CD14-positive monocyte (primary cell): Measurements from ENCODE around the gene TMEM273. TPM values are rescaled to one million over a fixed set of nuclear protein-coding genes. Genes with fewer than 3 reads are reported as not detected.

Experiments
- DNase-seq, 3 donors: peaks; one replicate each; pipeline ENCODE4 v3.0.0-alpha.2; 2011 to 2022
- H2AFZ ChIP-seq: 2 replicates; pipeline ENCODE4 v1.6.0; 2012; ENCODE audit warnings: mild to moderate bottlenecking, low read depth, low read length, inconsistent platforms; ENCODE audit not compliant: insufficient read depth, poor library complexity, severe bottlenecking
- H3K27ac ChIP-seq, 2 donors: 1 replicate in 1 of 2; 2 replicates in 1 of 2; pipeline ENCODE4 v1.5.1; 2012 to 2013; ENCODE audit warnings: low read length in 2 of 2, control low read depth in 1 of 2, inconsistent platforms in 1 of 2, low read depth in 1 of 2, mild to moderate bottlenecking in 1 of 2
- H3K27me3 ChIP-seq, 2 donors: one replicate each; pipeline versions ENCODE4 v1.6.0 to v1.6.1; 2011 to 2013; ENCODE audit warnings: low read length in 2 of 2; ENCODE audit not compliant: control insufficient read depth in 2 of 2, insufficient read depth in 2 of 2
- H3K36me3 ChIP-seq, 2 donors: replicated peaks in 1 of 2; 1 replicate in 1 of 2; 2 replicates in 1 of 2; pipeline versions ENCODE4 v1.5.1 to v1.6.1; 2012 to 2013; ENCODE audit warnings: low read length in 2 of 2, control low read depth in 1 of 2, inconsistent platforms in 1 of 2, mild to moderate bottlenecking in 1 of 2; ENCODE audit not compliant: insufficient read depth in 2 of 2, control insufficient read depth in 1 of 2
- H3K4me1 ChIP-seq, 2 donors: 1 replicate in 1 of 2; 2 replicates in 1 of 2; pipeline versions ENCODE4 v1.5.1 to v1.6.1; 2012 to 2013; ENCODE audit warnings: low read length in 2 of 2, control low read depth in 1 of 2, inconsistent platforms in 1 of 2, mild to moderate bottlenecking in 1 of 2, moderate library complexity in 1 of 2; ENCODE audit not compliant: insufficient read depth in 2 of 2, control insufficient read depth in 1 of 2
- H3K4me2 ChIP-seq: replicated peaks from 2 replicates; pipeline ENCODE3; 2012; ENCODE audit warnings: low read length, moderate library complexity, mild to moderate bottlenecking; ENCODE audit not compliant: poor library complexity, severe bottlenecking; ENCODE audit errors: extremely low read depth
- H3K4me3 ChIP-seq, 3 experiments: fragments of 200-600 bp in 1 of 3; sonication (generic) in 1 of 3; replicated peaks in 1 of 3; 1 replicate in 2 of 3; 2 replicates in 1 of 3; pipeline ENCODE4 v1.5.1; 2011 to 2013; ENCODE audit warnings: low read length in 3 of 3, mild to moderate bottlenecking in 3 of 3, control low read depth in 2 of 3, low read depth in 2 of 3, inconsistent platforms in 1 of 3, moderate library complexity in 1 of 3
- H3K79me2 ChIP-seq: 2 replicates; pipeline ENCODE4 v1.6.0; 2012; ENCODE audit warnings: mild to moderate bottlenecking, control low read depth, inconsistent platforms, low read length, moderate library complexity; ENCODE audit not compliant: insufficient read depth
- H3K9ac ChIP-seq: 2 replicates; pipeline ENCODE4 v1.6.0; 2017; ENCODE audit warnings: low read length, mild to moderate bottlenecking; ENCODE audit not compliant: insufficient read depth, poor library complexity, severe bottlenecking
- H3K9me3 ChIP-seq, 2 donors: replicated peaks in 1 of 2; 1 replicate in 1 of 2; 2 replicates in 1 of 2; pipeline versions ENCODE4 v1.5.1 to v1.6.1; 2012 to 2013; ENCODE audit warnings: low read length in 2 of 2, control low read depth in 1 of 2; ENCODE audit not compliant: control insufficient read depth in 1 of 2, insufficient read depth in 1 of 2
- H4K20me1 ChIP-seq: 2 replicates; pipeline ENCODE4 v1.6.0; 2012; ENCODE audit warnings: mild to moderate bottlenecking, low read length, control low read depth, moderate library complexity; ENCODE audit not compliant: insufficient read depth
- H3K27ac Mint-ChIP-seq, 7 donors: one replicate each; pipeline ENCODE4 v1.8.0; 2020; ENCODE audit warnings: mild to moderate bottlenecking in 7 of 7, mixed read lengths in 7 of 7, moderate library complexity in 6 of 7, inconsistent platforms in 2 of 7
- H3K27me3 Mint-ChIP-seq, 3 donors: one replicate each; pipeline ENCODE4 v1.8.0; 2021 to 2022; ENCODE audit warnings: low read depth in 3 of 3, mild to moderate bottlenecking in 3 of 3, mixed read lengths in 3 of 3, moderate library complexity in 3 of 3, inconsistent platforms in 1 of 3
- H3K36me3 Mint-ChIP-seq, 2 donors: one replicate each; pipeline ENCODE4 v1.8.0; 2020; ENCODE audit warnings: mixed read lengths in 2 of 2, inconsistent platforms in 1 of 2, mild to moderate bottlenecking in 1 of 2
- H3K4me1 Mint-ChIP-seq: one replicate; pipeline ENCODE4 v1.8.0; 2020; ENCODE audit warnings: mild to moderate bottlenecking, mixed read lengths
- H3K4me3 Mint-ChIP-seq, 2 donors: one replicate each; pipeline ENCODE4 v1.8.0; 2020; ENCODE audit warnings: mild to moderate bottlenecking in 2 of 2, mixed read lengths in 2 of 2, moderate library complexity in 1 of 2
- H3K9me3 Mint-ChIP-seq, 7 donors: one replicate each; pipeline ENCODE4 v1.8.0; 2020 to 2022; ENCODE audit warnings: mixed read lengths in 7 of 7, mild to moderate bottlenecking in 6 of 7, moderate library complexity in 6 of 7, inconsistent platforms in 2 of 7
- CTCF ChIP-seq: fragments of 200-600 bp; IDR thresholded peaks from one replicate; pipeline ENCODE4 v1.8.0; 2022; ENCODE audit warnings: antibody characterized with exemption, mild to moderate bottlenecking
- WGBS: methylation state at CpG from one replicate; pipeline ENCODE4 v1.1.5; 2013; ENCODE audit warnings: missing lambda C conversion rate; ENCODE audit not compliant: insufficient coverage; 5-methylcytosine and 5-hydroxymethylcytosine counted together
- intact Hi-C, 2 donors: fragments of 100-400 bp; cut with micrococcal nuclease; formaldehyde crosslinking; loops; one replicate each; pipeline versions ENCODE4 v1.15.0 to v1.15.1; 2023
- polyA plus RNA-seq, 3 donors: library from polyadenylated mRNA; depleted of rRNA in 1 of 3; unstranded in 2 of 3; stranded (reverse) in 1 of 3; fragments of 300-500 nt in 2 of 3; fragments of >200 nt in 1 of 3; fragmentation: Illumina TruSeq in 2 of 3; gene quantifications; 1 replicate in 2 of 3; 2 replicates in 1 of 3; pipeline ENCODE4 v1.2.3, GENCODE V29; 2012 to 2021

The TMEM273 gene
- polyA plus RNA-seq, 3 donors: 6.7 to 7.9 (median 6.9) TPM

- no peak overlapping the region for H3K27ac ChIP-seq
These were observed 51.7 kb downstream of the TMEM273 start for GRCh38 chr10:49136525-49136924.

DNA sequence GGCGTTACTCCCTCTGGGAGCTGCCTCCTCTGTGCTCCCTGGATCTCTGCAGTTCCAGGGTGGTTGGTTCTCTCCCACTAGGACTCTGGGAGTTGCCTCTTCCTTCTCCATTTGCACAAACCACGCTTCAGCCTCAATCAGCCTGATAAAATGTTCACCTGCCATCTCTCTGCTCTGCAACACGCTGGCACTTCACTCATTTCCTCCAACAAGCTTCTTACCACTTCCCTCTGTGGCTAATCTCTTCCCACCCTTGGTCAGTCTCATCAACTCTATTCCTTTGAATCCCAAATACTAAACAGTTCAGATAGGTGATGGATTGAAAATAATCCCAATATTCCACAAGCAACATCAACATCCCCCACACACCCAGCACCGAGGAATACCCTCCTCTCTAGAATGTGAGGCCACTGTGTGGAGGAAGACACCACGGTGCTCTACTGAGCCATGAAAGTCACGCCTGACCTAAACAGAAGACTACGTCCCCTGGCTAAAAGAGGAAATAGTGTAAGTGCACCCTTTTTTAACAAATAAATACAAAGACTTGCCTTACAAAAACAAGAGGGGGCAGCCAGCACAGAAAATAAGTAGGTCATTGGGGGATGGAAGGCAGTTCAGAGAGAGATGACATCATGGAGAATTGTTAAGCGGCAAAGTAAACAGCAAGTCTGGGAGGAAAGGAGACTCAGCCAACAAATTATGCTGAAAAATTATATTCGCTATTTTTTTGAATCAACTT, 52.4 kb downstream of the TMEM273 start:
- intact Hi-C loops: no loop called here
- Histone ChIP-seq H3K9me3 (no peaks in the 10 kb centered on the region), H3K4me2 (no peak overlapping the region), H4K20me1 (no peaks in the 10 kb centered on the region), H3K9ac (no peak overlapping the region), H3K4me3 (no peak overlapping the region), H3K36me3 (no peaks in the 10 kb centered on the region), H3K79me2 (no peaks in the 10 kb centered on the region), H3K4me1 (peaks cover 15 to 22% of the 10 kb centered on the region in 2 donors), H3K27ac (no peak overlapping the region), H2AFZ (no peak overlapping the region), H3K27me3 (no peaks in the 10 kb centered on the region)
- Mint-ChIP-seq H3K4me3 (peak overlapping the region in 1 of 2 donors; percentile 8), H3K27ac (no peak overlapping the region), H3K36me3 (no peaks in the 10 kb centered on the region), H3K27me3 (peaks cover 2 to 5% (median 2%) of the 10 kb centered on the region in 3 donors), H3K4me1 (peaks cover 32% of the 10 kb centered on the region), H3K9me3 (peaks cover 0 to 4% (median 0%) of the 10 kb centered on the region in 7 donors)
- 42% methylated on average over 2 of the region's 9 CpGs for WGBS
- peak in 1 of 3 donors; percentile 1 for DNase-seq
- TF ChIP-seq CTCF: no peak

More at GRCh38 chr10:49136525-49136924, 51.7 kb downstream of the TMEM273 start:
- H2AFZ ChIP-seq: no peak overlapping the region
- H4K20me1 ChIP-seq: no peaks in the 10 kb centered on the region
- H3K4me3 ChIP-seq: no peak overlapping the region
- no peak overlapping the region for H3K27ac Mint-ChIP-seq
- H3K4me2 ChIP-seq: no peak overlapping the region
- H3K9ac ChIP-seq: no peak overlapping the region
- no peaks in the 10 kb centered on the region for H3K9me3 ChIP-seq
- peaks cover 0 to 4% (median 0%) of the 10 kb centered on the region in 7 donors for H3K9me3 Mint-ChIP-seq
- intact Hi-C loops: no loop called here
- H3K4me3 Mint-ChIP-seq: no peak overlapping the region
- no peaks in the 10 kb centered on the region for H3K36me3 ChIP-seq
- H3K4me1 ChIP-seq: peaks cover 15 to 22% of the 10 kb centered on the region in 2 donors
- no peak for TF ChIP-seq CTCF
- peaks cover 32% of the 10 kb centered on the region for H3K4me1 Mint-ChIP-seq
- no peak for DNase-seq
- peaks cover 1 to 5% (median 2%) of the 10 kb centered on the region in 3 donors for H3K27me3 Mint-ChIP-seq
- no peaks in the 10 kb centered on the region for H3K27me3 ChIP-seq
- no CpG with 5 or more reads among the region's 1 CpG for WGBS
- H3K36me3 Mint-ChIP-seq: no peaks in the 10 kb centered on the region
- H3K79me2 ChIP-seq: no peaks in the 10 kb centered on the region
